Ammon's horn (tissue), 1 donor: ENCODE data around the gene ADAMTSL3.
A peak's percentile ranks its signal among the peaks of the same experiment; 100 is the strongest.
"Not testable (repeated sequence)": the region's sequence is repeated elsewhere in the genome, so short reads cannot be mapped to it uniquely, and the experiment has no call there.

Experiments used
- DNase-seq: peaks from one replicate; pipeline ENCODE4 v3.0.0-alpha.2; 2016; ENCODE audit warnings: low spot score

Gene ADAMTSL3

DNA sequence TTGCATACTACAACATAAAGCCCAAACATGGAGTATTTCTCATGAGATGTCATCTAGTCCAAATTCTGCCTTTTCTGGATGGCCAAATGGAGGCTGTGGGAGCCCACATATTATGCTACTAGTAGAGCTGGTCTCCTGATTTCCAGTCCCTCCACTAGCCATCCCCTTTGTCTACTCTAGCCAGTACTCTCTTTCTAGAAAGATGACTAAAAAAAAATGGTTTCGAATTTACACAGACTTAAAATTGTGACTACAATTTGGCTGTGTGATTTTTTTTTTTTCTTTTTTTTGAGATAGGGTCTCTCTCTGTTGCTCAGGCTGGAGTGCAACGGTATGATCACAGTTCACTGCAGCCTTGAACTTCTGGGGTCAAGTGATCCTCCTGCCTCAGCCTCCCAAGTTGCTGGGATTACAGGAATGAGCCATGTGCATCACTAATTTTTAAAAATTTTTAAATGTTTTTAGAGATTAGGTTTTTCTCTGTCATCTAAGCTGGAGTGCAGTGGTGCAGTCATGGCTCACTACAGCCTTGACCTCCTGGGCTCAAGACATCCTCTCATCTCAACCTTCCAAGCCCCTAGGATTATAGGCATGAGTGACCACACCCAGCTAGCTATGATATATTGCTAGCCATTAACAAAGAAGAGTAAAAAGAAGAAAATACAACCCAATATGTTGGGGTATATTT, 273.9 kb downstream of the ADAMTSL3 start:
- no peak for DNase-seq

DNA sequence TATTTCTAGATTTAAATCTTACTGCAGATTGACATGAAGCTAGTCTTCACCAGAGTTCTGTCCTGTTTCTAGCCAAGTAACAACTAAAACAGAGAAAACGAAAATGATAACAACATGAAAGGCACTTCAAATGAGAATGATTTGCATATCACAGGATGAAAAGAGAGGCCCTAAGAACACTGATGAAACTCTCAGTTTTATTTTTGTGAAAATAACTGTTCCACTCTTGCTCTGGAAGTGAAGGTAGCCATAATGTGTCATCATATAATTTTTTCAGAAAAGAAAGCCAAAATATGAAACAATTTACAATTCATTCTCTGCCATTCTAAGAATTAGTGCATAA, 274.4 kb downstream of the ADAMTSL3 start:
- DNase-seq = no peak

DNA sequence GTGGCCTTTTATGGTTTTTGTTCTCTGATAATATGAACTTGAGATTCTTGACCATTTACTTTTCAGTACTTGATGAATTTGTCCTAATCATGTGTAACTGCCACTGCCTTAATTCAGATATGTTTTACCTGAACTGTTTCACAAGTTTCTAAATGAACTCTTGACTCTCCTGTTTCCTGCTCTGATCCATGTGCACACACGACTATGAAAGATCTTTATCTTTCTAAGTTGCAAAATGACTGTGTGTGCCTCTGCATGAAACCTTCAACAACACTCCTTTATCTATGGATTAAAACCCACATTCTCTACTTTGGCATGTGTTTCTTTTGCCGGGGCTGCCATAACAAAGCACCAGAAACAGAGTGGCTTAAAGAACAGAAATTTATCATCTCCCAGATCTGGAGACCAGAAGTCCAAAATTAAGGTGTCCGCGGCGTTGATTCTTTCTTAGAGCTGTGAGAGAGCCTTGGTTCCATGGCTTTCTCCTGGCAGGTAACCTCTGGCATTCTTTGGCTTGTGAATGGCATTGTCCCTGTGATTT, 275.0 kb downstream of the ADAMTSL3 start:
- DNase-seq = no peak

DNA sequence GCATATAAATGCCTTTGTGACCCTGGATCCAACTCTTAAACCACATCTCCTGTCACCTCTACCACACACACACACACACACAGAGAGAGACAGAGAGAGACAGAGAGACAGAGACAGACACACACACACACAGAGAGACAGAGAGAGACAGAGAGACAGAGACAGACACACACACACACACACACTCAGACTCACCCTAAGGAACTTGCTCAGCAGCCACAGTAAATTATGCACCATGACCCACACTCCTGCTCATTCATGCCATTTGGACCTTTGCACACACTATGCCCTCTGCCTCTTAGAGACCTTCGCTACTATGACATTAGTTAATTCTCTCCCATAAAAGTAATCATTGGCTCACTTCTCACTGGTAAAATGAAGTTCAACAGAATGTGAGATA, 275.7 kb downstream of the ADAMTSL3 start:
- no peak for DNase-seq

DNA sequence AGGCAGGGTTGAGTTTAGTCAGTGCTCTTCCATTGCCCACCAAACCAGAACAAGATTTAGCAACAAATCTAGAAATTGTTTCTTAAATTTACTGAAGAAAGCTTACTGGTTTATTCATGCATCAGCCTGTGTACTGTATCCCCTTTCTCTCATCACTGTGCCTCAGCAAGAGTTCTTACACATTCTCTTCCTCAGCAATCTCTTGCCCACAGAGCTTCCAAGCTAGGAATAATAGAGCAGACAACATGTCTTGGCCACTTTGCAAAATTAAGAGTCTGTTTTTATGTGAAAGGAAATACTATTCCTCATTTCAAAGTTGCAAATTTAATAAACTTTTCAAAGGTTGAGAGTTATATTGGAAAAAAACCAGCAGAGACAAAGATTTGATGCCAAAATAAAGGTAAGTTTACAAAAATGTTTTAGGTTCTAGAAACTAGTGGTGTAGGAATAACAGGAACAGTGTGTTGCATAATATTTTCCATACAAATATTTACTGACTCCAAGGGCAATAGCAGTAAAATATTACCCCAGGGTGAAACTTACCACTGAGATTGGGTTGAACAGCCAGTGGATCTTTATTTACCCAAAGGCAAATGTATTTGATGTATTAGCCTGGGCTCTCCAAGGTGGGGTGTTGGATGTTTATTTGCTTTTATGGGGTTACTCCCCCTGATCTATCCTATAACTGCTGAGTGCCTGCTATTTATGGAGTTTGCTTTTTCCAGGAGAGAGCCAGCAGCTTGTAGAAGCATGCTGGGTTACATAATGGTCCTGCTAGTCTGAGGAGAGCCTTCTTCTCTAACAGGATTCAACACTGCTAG, 276.7 kb downstream of the ADAMTSL3 start:
- DNase-seq = no peak

DNA sequence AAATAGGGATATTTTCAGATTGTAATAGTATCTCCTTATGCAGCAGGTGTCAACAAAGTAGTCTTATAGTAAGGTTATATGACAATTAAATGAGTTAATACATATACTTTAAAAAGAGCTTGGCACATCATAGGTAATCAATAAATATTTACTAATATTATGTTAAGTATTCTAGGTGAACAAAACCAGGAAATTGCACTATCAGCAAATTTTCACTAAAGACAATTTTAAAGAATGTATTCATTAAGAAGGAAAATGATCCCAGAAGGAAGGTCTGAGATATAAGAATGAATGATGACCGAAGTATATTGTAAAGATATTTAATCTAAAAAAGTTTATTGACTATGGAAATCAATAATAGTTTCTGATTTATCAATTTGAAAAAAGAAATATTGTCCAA, 281.9 kb downstream of the ADAMTSL3 start:
- DNase-seq = no peak

DNA sequence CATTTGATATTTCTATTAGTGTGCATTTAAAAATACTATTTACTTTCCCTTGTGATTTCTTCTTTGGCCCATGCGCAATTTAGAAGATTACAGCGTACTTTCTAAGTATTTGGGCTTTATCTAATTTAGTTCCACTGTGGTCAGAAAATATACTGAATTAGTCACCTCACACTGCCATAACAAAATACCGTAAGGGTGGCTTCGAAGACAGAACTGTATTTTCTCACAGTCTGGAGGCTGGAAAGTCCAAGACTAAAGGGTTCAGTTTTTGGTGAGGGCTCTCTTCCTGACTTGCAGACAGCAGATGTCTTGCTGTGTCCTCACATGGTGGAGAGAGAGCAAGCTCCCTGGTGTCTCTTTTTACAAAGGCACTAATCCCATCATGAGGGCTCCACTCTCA, 286.2 kb downstream of the ADAMTSL3 start:
- DNase-seq = no peak

DNA sequence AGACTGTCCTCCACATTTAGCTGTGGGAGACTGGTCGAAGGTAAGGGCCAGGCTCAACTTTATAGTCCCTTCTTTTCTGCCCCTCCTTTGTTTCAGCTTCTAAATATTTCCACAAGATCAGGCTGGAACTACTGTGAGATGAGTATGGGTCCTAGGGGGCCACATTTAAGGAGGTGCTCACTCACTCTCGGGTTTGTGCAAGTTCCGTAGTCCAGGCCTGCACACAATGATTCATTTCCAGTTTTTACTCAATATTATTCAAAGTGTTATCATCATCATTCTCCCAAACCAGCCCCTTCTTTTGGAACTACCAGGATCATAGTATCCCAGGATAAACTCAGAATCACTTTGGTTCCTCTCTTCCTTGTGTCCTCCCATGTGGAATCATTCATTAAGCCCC, 289.1 kb downstream of the ADAMTSL3 start:
- no peak for DNase-seq

DNA sequence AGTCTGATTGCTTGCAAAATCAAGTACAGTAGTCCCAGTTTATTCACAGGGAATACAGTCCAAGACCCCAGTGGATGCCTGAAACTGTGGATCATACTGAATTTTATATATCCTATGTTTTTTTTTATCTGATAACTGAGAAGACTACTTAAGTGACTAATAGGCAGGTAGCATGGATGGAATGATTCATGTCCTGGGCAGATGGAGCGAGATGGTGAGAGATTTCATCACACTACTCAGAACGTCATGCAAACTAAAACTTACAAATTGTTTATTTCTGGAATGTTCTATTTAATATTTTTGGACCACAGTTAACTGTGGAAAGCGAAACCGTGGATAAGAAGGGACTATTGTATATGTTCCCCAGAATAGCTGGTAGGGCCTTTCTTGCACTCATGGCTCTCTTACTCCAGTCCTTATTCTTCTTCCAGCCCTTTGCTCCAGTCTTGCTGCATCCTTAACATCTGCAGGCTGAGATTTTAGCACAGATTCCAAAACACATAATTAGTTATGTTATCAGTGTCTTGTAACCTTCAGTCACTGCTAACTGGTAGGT, 290.0 kb downstream of the ADAMTSL3 start:
- no peak for DNase-seq

DNA sequence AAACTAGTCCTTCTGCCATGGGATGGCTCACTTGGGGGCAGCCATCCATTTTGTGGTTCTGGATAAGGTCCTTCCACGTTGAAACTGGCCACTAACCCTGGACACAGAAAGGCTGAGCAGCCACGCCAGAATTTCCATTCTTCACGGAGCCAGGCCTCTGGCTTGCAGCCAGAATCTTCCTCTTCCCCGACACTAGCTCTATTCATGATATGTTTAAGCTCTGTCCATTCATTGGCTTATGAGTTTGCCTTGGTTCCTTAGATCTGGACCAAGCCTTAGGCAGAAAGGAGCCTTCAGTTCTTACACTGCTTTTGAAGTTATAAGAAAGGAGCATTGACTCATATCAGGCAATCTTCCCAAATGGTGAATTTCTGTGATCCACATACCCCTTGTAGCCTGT, 293.2 kb downstream of the ADAMTSL3 start:
- peak; percentile 18 for DNase-seq

DNA sequence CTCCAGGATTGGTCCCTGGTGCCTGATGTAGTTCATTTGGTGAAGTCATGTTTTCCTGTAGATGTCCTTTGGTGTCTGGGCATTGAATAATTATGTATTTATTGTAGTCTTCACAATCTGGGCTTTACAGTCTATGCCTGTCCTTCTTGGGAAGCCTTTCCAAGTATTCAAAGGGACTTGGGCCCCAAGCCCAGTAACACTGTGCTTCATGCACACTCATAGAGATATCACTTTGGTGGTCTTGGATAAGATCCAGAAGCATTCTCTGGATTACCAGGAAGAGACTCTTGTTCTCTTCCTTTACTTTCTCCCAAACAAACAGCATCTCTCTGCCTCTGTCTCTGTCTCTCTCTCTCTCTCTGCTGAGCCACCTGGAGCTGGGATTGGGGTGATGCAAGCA, 300.6 kb downstream of the ADAMTSL3 start:
- DNase-seq = no peak

DNA sequence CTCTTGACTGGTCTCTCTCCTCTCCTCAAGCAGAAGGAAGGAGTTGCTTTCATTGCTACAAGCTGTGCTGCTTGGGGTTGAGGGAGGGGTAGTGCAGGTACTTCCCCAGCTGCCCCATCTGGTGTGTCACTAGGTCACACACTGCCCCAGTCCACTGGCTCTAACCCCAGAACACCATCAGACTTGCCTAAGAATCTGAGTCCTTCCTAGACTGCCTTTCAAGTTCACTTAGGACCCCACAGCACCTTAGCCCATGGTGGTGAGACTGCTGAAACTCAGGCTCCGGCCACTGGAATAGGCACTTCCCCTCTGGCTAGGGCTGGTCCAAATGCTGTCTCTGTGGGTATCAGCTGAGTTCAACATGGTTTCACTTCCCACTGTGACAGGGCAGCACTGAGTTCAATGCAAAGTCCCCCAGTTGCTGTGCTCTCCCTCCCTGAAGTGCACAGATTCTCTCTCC, 301.9 kb downstream of the ADAMTSL3 start:
- DNase-seq = no peak

DNA sequence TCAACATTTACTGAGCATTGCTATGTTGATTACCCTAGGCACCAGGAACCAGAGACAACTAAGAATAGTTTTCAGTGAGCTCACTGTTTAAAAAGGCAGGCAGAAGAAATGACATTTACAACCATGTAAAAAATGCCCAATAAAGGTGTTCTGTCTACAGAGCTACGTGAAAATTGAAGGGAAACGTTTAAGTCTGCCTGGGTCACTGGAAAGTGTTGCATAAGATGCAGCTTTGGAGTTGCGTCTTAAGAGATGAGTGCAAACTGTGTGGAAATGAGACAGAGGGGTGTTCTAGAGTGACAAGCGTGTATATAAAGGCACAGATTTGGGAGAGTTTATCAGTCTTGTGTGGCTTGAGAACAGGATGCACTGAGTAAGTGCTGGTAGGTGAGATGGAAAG, 303.0 kb downstream of the ADAMTSL3 start:
- no peak for DNase-seq

DNA sequence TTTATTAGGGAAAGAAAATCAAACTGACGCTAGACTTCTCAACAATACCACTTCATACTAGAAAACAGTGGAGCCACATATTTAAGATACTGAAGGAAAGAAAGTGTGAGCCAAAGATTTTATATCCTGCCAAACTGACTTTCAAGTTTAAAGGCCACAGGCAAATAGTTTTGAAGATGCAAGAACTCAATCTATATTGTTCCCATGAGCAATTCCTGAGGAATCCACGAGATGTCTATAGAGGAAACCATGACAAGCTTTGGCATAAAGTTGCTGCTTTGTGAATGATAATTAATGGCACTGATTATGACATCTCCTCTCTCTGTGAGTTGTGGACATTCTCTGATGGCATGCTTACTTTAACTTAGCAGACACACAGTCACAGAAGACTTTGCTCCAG, 305.6 kb downstream of the ADAMTSL3 start:
- DNase-seq = no peak

DNA sequence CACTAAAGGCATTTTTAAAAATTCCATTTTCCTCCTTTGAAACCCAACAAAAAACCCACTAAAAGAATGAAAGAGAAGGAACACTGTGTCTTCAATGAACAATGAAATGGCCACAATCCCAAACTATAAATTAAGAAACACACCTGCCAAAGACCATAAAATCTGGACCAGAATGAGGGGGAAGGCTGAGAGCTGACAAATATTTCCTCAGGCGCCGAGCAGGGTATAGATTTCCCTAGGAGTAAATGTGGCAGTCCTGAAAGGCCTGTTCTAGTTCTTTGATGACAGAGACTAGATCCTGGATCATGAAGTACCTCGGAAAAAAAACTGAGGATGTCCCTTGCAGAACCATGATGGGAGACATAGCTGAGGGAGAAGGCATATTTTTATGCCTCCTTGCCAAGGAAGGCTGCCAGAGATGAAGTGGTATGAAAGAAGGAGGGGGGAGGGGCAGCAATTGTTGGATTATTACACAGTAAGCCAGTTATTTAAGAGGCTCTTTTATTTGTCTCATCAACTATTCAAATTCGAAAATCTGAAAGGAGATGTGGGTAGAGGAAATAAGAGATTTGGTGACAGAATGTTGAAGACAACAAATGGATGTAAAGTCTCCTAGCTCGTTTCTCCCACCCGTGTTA, 306.4 kb downstream of the ADAMTSL3 start:
- no peak for DNase-seq

DNA sequence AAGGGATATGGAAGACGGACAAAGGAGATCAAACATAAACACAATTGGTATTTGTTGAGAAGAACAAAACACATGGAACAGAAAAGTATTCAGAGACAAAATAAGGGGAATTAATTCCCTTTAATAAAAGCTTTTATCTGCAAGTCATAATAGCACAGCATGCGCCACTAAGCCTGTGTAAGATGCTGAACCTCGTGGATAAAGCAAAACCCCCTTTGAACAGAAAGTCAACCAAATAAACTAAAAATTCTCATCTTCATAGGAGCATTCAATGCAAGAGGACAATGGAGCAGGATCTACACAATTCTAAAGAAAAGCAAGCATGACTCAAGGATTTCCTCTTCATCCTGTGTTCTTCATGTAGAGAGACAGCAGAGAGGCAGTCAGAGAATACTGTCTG, 307.4 kb downstream of the ADAMTSL3 start:
- no peak for DNase-seq

DNA sequence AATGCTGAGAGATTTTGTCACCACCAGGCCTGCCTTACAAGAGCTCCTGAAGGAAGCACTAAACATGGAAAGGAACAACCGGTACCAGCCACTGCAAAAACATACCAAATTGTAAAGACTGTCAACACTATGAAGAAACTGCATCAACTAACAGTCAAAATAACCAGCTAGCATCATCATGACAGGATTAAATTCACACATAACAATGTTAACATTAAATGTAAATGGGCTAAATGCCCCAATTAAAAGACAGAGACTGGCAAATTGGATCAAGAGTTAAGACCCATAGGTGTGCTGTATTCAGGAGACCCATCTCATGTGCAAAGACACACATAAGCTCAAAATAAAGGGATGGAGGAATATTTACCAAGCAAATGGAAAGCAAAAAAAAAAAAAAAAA, 311.0 kb downstream of the ADAMTSL3 start:
- not testable (repeated sequence) for DNase-seq

DNA sequence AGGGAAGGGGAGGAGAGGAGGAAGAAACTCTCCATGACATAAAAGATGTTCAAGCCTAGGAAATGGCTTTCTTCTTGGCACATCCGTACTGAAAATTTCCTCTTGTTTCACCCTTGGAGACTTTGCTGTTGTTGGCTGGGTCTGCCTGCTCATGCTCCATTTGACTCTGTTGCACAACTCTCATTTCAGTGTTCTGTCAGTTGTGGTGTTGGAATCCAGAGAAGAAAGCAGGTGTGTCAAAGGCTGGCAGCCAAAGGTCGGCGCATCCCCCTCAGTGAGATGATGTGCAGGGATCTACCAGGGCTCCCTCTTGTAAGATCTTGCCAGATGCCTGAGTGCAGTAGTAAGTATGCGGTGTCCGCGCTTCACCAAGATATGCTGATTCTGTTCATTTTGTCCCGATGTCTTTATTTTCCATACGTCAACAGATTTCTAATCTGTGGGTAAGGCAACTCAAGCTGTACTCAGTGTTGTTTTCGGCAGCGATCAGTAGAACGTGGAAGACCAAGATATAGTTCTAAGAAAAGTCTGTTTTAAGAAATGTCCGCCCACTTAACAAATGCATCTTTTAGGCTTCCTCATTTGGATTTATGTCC, 316.5 kb downstream of the ADAMTSL3 start:
- no peak for DNase-seq

DNA sequence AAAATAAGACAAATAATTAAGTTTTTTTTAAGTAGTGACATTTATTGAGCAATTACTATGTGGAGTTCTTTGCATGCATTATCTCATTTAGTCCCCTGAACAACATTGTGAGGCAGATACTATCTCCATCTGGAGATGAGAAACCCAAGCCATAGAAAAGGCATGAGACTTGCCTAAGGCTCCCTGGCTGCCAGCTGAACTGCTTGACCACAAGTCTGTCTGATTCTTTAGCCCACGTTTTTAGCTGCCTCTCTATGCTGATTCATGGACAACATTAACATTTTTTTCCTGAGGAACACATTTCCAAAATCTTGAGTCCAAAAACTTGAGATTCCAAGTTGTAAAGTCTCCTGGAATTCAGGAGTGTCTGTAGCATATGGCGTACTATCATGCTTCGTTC, 318.1 kb downstream of the ADAMTSL3 start:
- no peak for DNase-seq

DNA sequence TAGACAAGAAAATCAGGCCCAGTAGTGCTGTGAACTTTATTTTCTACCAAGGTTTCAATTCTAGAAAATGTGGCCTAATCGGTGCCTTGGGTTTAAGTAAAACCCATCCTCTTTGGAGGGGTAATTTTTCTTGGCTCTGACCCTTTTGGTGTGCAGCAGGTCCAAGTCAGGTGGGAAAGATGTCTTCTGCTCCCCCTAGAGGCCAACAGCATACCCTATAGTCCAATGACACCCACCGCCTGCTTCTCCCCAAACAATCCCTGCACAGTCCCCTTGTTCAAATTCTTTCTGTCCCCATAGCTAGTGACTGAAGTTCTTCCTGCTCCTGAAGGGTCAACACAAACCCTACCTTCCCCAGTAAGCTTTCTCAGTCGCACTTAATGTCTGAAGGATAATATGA, 319.9 kb downstream of the ADAMTSL3 start:
- DNase-seq = no peak

DNA sequence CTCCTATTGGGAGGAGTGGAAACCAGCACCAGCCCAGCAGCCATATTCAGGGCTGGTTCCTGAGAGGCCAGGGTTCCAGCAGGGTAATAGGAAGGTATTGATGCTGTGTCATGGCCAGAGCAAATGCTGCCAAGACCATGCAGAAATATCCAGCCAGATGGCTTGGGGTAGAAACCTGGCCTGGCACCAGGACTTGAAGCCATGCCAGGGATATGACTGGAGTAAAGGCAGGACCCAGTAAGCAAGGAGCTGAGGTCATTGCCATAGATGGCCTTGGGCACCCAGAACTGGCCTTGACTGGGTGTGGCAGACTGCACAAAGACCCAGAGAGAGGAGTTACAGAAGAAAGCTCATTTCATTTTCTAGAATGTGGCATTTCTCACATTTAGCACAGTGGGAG, 324.1 kb downstream of the ADAMTSL3 start:
- DNase-seq = no peak

DNA sequence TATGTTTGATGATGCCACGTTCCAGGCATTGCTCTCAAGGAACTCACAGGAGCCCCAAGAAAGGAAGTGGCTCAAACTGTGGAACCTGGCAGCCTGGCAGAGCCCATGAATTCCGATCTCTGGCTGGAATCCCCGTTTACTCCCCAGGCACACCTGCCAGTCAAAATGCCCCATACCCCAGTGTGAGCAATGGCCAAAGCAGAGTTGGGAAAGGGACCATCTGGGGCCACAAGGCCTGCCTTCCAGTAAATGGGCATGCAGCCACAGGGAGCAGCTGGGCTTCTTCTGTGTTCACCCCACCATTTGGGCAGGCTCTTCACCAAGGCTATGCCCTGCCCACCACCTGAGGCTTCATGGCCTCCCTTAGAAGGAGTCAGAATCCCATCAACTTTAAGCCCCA, 324.7 kb downstream of the ADAMTSL3 start:
- no peak for DNase-seq
